K562 (cell line): Measurements from ENCODE around the gene TMEM247. TPM values are rescaled to one million over a fixed set of nuclear protein-coding genes. Genes with fewer than 3 reads are reported as not detected.

Experiments used
- ATAC-seq: fragments of 200-7000 bp; cut with Tn5 transposase; 3 replicates; pipeline ENCODE4 v1.9.1; 2020; ENCODE audit warnings: moderate library complexity
- BruUV-seq: library from RNA; stranded (reverse); fragments of 400-500 nt; replicated peaks from 2 replicates; lab custom pipeline; 2021; lab: Mats Ljungman, UMichigan
- CTCF ChIA-PET: fragments of 300-600 bp; formaldehyde crosslinking; extraction: SDS; loops from one replicate; lab custom pipeline; 2021; ENCODE audit warnings: low intra/inter-chr PET ratio; lab: Yijun Ruan, JAX
- POLR2A ChIA-PET: fragments of 300-600, 350-650 bp; sonication (Branson Sonifier 250); formaldehyde crosslinking; extraction: SDS; loops from one replicate; lab custom pipeline; 2021; ENCODE audit warnings: antibody characterized with exemption, inconsistent platforms; lab: Yijun Ruan, JAX
- DNase-seq, 4 experiments: peaks; one replicate each; pipeline versions ENCODE4 v3.0.0 to v3.0.0-alpha.2; 2011 to 2018; ENCODE audit warnings: low spot score in 3 of 4, mixed read lengths in 3 of 4; ENCODE audit errors: extremely low read depth in 1 of 4
- FAIRE-seq: peaks from 2 replicates; lab custom pipeline; 2011; peaks lifted over from hg19 to GRCh38; lab: Jason Lieb, UNC
- H2AFZ ChIP-seq: 2 replicates; pipeline ENCODE4 v1.6.0; 2011; ENCODE audit warnings: low read depth, low read length, control low read depth, inconsistent platforms
- H3K27ac ChIP-seq: fragments of 200-600 bp; 3 replicates; pipeline ENCODE4 v1.8.0; 2011; ENCODE audit warnings: low read depth, mild to moderate bottlenecking, control low read depth, inconsistent platforms, low read length, moderate library complexity, mixed read lengths; ENCODE audit errors: extremely low read depth
- H3K27me3 ChIP-seq, 2 experiments: fragments of 300-600 bp in 1 of 2; 2 replicates in 1 of 2; 3 replicates in 1 of 2; pipeline versions ENCODE4 v1.6.0 to v1.8.0; 2011; ENCODE audit warnings: inconsistent platforms in 2 of 2, low read length in 2 of 2, mild to moderate bottlenecking in 1 of 2, mixed read lengths in 1 of 2, moderate library complexity in 1 of 2; ENCODE audit not compliant: control insufficient read depth in 2 of 2, insufficient read depth in 2 of 2
- H3K36me3 ChIP-seq: fragments of 300-600 bp; 3 replicates; pipeline ENCODE4 v1.8.0; 2011; ENCODE audit warnings: mild to moderate bottlenecking, low read length, inconsistent platforms; ENCODE audit not compliant: control insufficient read depth, insufficient read depth
- H3K4me1 ChIP-seq, 2 experiments: fragments of 200-600 bp in 1 of 2; replicated peaks in 1 of 2; 2 replicates in 1 of 2; 3 replicates in 1 of 2; pipeline versions ENCODE4 v1.5.1 to v1.8.0; 2011; ENCODE audit warnings: inconsistent platforms in 2 of 2, low read length in 2 of 2, mild to moderate bottlenecking in 1 of 2, mixed read lengths in 1 of 2, moderate library complexity in 1 of 2; ENCODE audit not compliant: control insufficient read depth in 2 of 2, insufficient read depth in 2 of 2
- H3K4me2 ChIP-seq: 2 replicates; pipeline ENCODE4 v1.6.1; 2011; ENCODE audit warnings: low read length, control low read depth, inconsistent platforms, mixed read lengths; ENCODE audit not compliant: insufficient read depth
- H3K4me3 ChIP-seq: fragments of 200-600 bp; sonication (generic), shearing (Covaris generic); 2 replicates; pipeline ENCODE4 v1.5.1; 2016; ENCODE audit warnings: control low read depth, inconsistent platforms
- H3K79me2 ChIP-seq: fragments of 200-600 bp; 3 replicates; pipeline ENCODE4 v1.8.0; 2011; ENCODE audit warnings: low read length, inconsistent platforms; ENCODE audit not compliant: control insufficient read depth, insufficient read depth
- H3K9ac ChIP-seq, 2 experiments: 2 replicates each; pipeline versions ENCODE4 v1.6.0 to v1.6.1; 2011; ENCODE audit warnings: low read depth in 2 of 2, low read length in 2 of 2, control low read depth in 1 of 2, inconsistent platforms in 1 of 2, mild to moderate bottlenecking in 1 of 2, mixed read lengths in 1 of 2; ENCODE audit not compliant: insufficient read depth in 1 of 2
- H3K9me1 ChIP-seq: one replicate; pipeline ENCODE4 v1.6.0; 2011; ENCODE audit warnings: inconsistent platforms, mild to moderate bottlenecking, low read length, moderate library complexity; ENCODE audit not compliant: control insufficient read depth, insufficient read depth
- H3K9me3 ChIP-seq: replicated peaks from 2 replicates; pipeline ENCODE4 v1.5.1; 2011; ENCODE audit warnings: low read depth, low read length, inconsistent platforms; ENCODE audit not compliant: control insufficient read depth, insufficient read depth
- H4K20me1 ChIP-seq: replicated peaks from 2 replicates; pipeline ENCODE4 v1.6.1; 2011; ENCODE audit warnings: low read length, inconsistent platforms, mixed read lengths; ENCODE audit not compliant: control insufficient read depth, insufficient read depth
- C11orf30 ChIP-seq: fragments of 450-650 bp; IDR thresholded peaks from 2 replicates; pipeline ENCODE4 v1.6.1; 2016; ENCODE audit warnings: low read depth, mild to moderate bottlenecking
- CREBBP ChIP-seq: IDR thresholded peaks from one replicate; pipeline ENCODE4 v1.6.1; 2012; ENCODE audit warnings: low read depth, mild to moderate bottlenecking, control low read depth, inconsistent platforms, low read length
- POLR3A ChIP-seq: IDR thresholded peaks from 2 replicates; pipeline ENCODE4 v1.6.1; 2011; ENCODE audit warnings: borderline replicate concordance, mild to moderate bottlenecking, moderate library complexity; ENCODE audit not compliant: insufficient read length, insufficient read depth; ENCODE audit errors: extremely low read depth
- RFX5 ChIP-seq: IDR thresholded peaks from 2 replicates; pipeline ENCODE4 v1.6.1; 2011; ENCODE audit warnings: low read depth, mild to moderate bottlenecking, improper control_type of control experiment, low read length
- TBL1XR1 ChIP-seq, 2 experiments: IDR thresholded peaks; 2 replicates each; pipeline ENCODE4 v1.6.1; 2012; ENCODE audit warnings: improper control_type of control experiment in 2 of 2, low read length in 2 of 2, mild to moderate bottlenecking in 1 of 2
- TOE1 ChIP-seq, 2 experiments: fragments of 450-650 bp in 1 of 2; sonication (generic) in 1 of 2; formaldehyde crosslinking in 1 of 2; IDR thresholded peaks; 2 replicates each; pipeline versions ENCODE4 v1.7.1 to v1.8.0; 2016 to 2022; ENCODE audit warnings: borderline replicate concordance in 2 of 2, mild to moderate bottlenecking in 2 of 2, antibody characterized with exemption in 1 of 2, inconsistent platforms in 1 of 2, low read depth in 1 of 2, missing genetic modification reagents in 1 of 2, moderate library complexity in 1 of 2
- TSC22D4 ChIP-seq: fragments of 450-650 bp; IDR thresholded peaks from 2 replicates; pipeline ENCODE4 v1.6.1; 2016; ENCODE audit warnings: missing genetic modification characterization, missing biosample characterization, control low read depth
- U2AF1 ChIP-seq: fragments of 200-400 bp; formaldehyde crosslinking; optimal IDR thresholded peaks from 2 replicates; pipeline ENCODE3; 2017; ENCODE audit warnings: mild to moderate bottlenecking, low read depth, low read length, moderate library complexity
- ZC3H4 ChIP-seq: sonication (generic); formaldehyde crosslinking; IDR thresholded peaks from 2 replicates; pipeline ENCODE4 v1.9.0; 2021; ENCODE audit warnings: missing genetic modification reagents, borderline replicate concordance
- ZFPM2 ChIP-seq: fragments of 250-450 bp; sonication (Bioruptor Pico); IDR thresholded peaks from 2 replicates; pipeline ENCODE4 v1.5.1; 2022; ENCODE audit warnings: mild to moderate bottlenecking
- ZNF12 ChIP-seq: sonication (generic); formaldehyde crosslinking; IDR thresholded peaks from 2 replicates; pipeline ENCODE4 v1.4.0; 2020; ENCODE audit warnings: mild to moderate bottlenecking, missing genetic modification reagents
- WGBS: fragments of 100-300 bp; shearing (Covaris generic); methylation state at CpG from one replicate; pipeline ENCODE4 v1.1.6; 2016; ENCODE audit warnings: low coverage, mixed read lengths; ENCODE audit not compliant: insufficient coverage; ENCODE audit errors: missing lambda C conversion rate; 5-methylcytosine and 5-hydroxymethylcytosine counted together
- in situ Hi-C: fragments of 300-500 bp; cut with MboI; formaldehyde crosslinking; loops from 4 replicates; pipeline ENCODE4 v1.15.0; 2018; ENCODE audit warnings: inconsistent platforms, mixed read lengths
- intact Hi-C: fragments of 100-400 bp; cut with micrococcal nuclease; formaldehyde crosslinking; loops from 2 replicates; pipeline ENCODE4 v1.14.2; 2022
- polyA plus RNA-seq, 8 experiments: library from polyadenylated mRNA; depleted of rRNA in 4 of 8; stranded (reverse) in 5 of 8; unstranded in 3 of 8; fragments of >200 nt; fragmentation: Nextera tagmentation in 2 of 8; fragmentation: Illumina TruSeq in 1 of 8; extraction: Ambion mirVana in 2 of 8; extraction: Trizol in 1 of 8; gene quantifications; 2 replicates each; pipeline versions ENCODE4 v1.2.1 to v1.2.3, GENCODE V29; 2011 to 2014; ENCODE audit warnings: inconsistent platforms in 1 of 8, missing spikeins in 1 of 8
- total RNA-seq, 7 experiments: library from RNA; depleted of rRNA in 6 of 7; stranded (reverse); fragments of >200 nt in 6 of 7; fragmentation: Illumina TruSeq in 2 of 7; extraction: Trizol in 2 of 7; gene quantifications; 2 replicates each; pipeline versions ENCODE4 v1.2.1 to v1.2.3, GENCODE V29; 2011 to 2021; ENCODE audit warnings: low replicate concordance in 1 of 7
- TF ChIP-seq, protein P1 (sequence below): sonication (generic); formaldehyde crosslinking; IDR thresholded peaks from 2 replicates; pipeline ENCODE4 v1.8.1; 2023; ENCODE audit warnings: mild to moderate bottlenecking, missing genetic modification reagents
- TF ChIP-seq, protein P2 (sequence below): fragments of 450-650 bp; formaldehyde crosslinking; conservative IDR thresholded peaks from 2 replicates; pipeline ENCODE4 v1.4.0; 2022; ENCODE audit warnings: mild to moderate bottlenecking, missing genetic modification characterization
- TF ChIP-seq, protein P3 (sequence below): sonication (generic); formaldehyde crosslinking; IDR thresholded peaks from 2 replicates; pipeline ENCODE4 v1.8.1; 2023; ENCODE audit warnings: mild to moderate bottlenecking, missing genetic modification reagents

TMEM247 gene
- total and polyA plus RNA-seq, 9 of the 15 experiments (the other 6 are each of a cell fraction or from before 2014, with no cell fraction given) = 0.24 to 4.7 (median 3.1) TPM

DNA sequence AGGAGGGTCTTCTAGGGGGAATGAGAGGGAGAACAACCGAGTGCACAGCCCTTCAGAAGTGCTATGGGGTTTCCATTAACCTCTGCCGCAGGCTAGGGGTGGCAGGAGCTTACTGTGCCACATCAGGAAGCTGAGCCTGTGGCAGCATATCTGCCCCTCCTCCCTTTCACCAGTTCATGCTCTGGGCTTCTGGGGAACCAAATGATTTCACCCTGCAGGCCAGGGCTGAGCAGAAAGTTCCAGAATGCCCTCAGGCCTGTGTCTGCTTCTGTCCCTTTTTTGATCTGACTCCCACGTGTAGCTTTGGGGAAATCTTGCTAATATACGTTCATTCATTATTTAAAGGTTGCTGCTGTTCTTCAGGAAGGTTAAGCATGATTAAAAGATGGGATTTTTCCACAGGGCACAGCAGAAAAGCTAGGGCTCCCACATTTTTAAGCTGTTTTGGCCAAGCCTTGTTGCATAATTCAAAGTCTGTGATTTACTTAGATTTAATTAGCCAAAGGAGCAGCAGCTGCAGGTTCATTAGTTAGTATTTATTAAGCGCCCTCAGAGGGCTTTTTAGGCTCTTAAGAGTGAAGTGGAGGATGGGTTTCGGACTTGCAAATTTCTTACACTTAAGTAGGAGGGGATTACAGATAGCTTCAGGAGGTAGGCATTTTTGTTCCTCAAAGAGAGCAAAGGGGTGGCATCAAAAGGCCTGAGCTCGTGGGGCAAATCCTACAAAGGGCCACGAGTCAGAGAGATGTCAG, 10.2 kb downstream of the TMEM247 start:
- Histone ChIP-seq H3K79me2 (no peaks in the 10 kb centered on the region), H3K4me1 (no peaks in the 10 kb centered on the region; a peak in 1 of 5 replicates), H3K36me3 (no peaks in the 10 kb centered on the region), H3K4me2 (no peak overlapping the region), H3K27me3 (peaks cover 11 to 38% of the 10 kb centered on the region in 2 experiments; a peak in 4 of 5 replicates), H3K9ac (no peak overlapping the region), H3K9me1 (no peaks in the 10 kb centered on the region), H2AFZ (no peak overlapping the region), H3K9me3 (no peaks in the 10 kb centered on the region), H4K20me1 (no peaks in the 10 kb centered on the region), H3K27ac (no peak overlapping the region), H3K4me3 (no peak overlapping the region)
- intact Hi-C loops = no loop called here
- in situ Hi-C loops = no loop called here
- CTCF ChIA-PET = no interaction called here
- no TSS peak for BruUV-seq
- whole genome bisulfite sequencing = 14% methylated on average over 8 of the region's 8 CpGs
- TF ChIP-seq ZNF12 (CRISPR knock-in tag) (no peak), TOE1 (IDR thresholded peaks at IDR 0.05; ENCODE audit: borderline replicate concordance) (no peak), TOE1 (CRISPR knock-in tag; IDR thresholded peaks at IDR 0.05; ENCODE audit: borderline replicate concordance, low read depth) (no peak), U2AF1 (no peak), C11orf30 (no peak), TBL1XR1 (IDR thresholded peaks at IDR 0.05; ENCODE audit: low read length in 2 of 2) (no peak), TSC22D4 (no peak), CREBBP (no peak), POLR3A (no peak), RFX5 (no peak), ZFPM2 (CRISPR knock-in tag) (no peak), ZC3H4 (no peak)
- TF ChIP-seq, protein P1, sequence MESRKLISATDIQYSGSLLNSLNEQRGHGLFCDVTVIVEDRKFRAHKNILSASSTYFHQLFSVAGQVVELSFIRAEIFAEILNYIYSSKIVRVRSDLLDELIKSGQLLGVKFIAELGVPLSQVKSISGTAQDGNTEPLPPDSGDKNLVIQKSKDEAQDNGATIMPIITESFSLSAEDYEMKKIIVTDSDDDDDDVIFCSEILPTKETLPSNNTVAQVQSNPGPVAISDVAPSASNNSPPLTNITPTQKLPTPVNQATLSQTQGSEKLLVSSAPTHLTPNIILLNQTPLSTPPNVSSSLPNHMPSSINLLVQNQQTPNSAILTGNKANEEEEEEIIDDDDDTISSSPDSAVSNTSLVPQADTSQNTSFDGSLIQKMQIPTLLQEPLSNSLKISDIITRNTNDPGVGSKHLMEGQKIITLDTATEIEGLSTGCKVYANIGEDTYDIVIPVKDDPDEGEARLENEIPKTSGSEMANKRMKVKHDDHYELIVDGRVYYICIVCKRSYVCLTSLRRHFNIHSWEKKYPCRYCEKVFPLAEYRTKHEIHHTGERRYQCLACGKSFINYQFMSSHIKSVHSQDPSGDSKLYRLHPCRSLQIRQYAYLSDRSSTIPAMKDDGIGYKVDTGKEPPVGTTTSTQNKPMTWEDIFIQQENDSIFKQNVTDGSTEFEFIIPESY (CRISPR knock-in tag) = no peak
- TF ChIP-seq, protein P2, sequence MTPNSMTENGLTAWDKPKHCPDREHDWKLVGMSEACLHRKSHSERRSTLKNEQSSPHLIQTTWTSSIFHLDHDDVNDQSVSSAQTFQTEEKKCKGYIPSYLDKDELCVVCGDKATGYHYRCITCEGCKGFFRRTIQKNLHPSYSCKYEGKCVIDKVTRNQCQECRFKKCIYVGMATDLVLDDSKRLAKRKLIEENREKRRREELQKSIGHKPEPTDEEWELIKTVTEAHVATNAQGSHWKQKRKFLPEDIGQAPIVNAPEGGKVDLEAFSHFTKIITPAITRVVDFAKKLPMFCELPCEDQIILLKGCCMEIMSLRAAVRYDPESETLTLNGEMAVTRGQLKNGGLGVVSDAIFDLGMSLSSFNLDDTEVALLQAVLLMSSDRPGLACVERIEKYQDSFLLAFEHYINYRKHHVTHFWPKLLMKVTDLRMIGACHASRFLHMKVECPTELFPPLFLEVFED = no peak
- TF ChIP-seq, protein P3, sequence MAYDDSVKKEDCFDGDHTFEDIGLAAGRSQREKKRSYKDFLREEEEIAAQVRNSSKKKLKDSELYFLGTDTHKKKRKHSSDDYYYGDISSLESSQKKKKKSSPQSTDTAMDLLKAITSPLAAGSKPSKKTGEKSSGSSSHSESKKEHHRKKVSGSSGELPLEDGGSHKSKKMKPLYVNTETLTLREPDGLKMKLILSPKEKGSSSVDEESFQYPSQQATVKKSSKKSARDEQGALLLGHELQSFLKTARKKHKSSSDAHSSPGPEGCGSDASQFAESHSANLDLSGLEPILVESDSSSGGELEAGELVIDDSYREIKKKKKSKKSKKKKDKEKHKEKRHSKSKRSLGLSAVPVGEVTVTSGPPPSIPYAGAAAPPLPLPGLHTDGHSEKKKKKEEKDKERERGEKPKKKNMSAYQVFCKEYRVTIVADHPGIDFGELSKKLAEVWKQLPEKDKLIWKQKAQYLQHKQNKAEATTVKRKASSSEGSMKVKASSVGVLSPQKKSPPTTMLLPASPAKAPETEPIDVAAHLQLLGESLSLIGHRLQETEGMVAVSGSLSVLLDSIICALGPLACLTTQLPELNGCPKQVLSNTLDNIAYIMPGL = no peak
- ATAC-seq = no peak
- POLR2A ChIA-PET = interaction anchor here (0.8 to 1.2 kb wide), 2 partner anchors 12 to 58 kb away, joined by 3 to 5 read pairs; no protein-coding TSS in a partner anchor
- no peak for DNase-seq
- FAIRE-seq = no peak
